GM23338 (cell line): Measurements from ENCODE around the gene ALKBH4. TPM values are rescaled to one million over a fixed set of nuclear protein-coding genes. Genes with fewer than 3 reads are reported as not detected.

Source experiments
- ATAC-seq: fragments of 200-7000 bp; cut with Tn5 transposase; 3 replicates; pipeline ENCODE4 v1.9.1; 2020
- DNase-seq: peaks from one replicate; pipeline ENCODE4 v3.0.0-alpha.2; 2015; ENCODE audit warnings: low spot score
- H2AFZ ChIP-seq: fragments of 200-600 bp; sonication (generic); 2 replicates; pipeline ENCODE4 v1.8.0; 2016; ENCODE audit warnings: antibody characterized with exemption, mild to moderate bottlenecking, moderate library complexity
- H3F3A ChIP-seq: fragments of 200-600 bp; sonication (generic); replicated peaks from 2 replicates; pipeline ENCODE4 v1.8.0; 2017; ENCODE audit warnings: antibody characterized with exemption, mixed run types, low read depth
- H3K27ac ChIP-seq: fragments of 200-600 bp; sonication (generic); 2 replicates; pipeline ENCODE4 v1.6.1; 2016; ENCODE audit warnings: low read depth
- H3K27me3 ChIP-seq: fragments of 200-600 bp; sonication (generic); 2 replicates; pipeline ENCODE4 v1.8.0; 2016; ENCODE audit warnings: mild to moderate bottlenecking, mixed run types, moderate library complexity; ENCODE audit not compliant: insufficient read depth
- H3K36me3 ChIP-seq: fragments of 200-600 bp; sonication (generic); 2 replicates; pipeline ENCODE4 v1.8.0; 2016; ENCODE audit warnings: mild to moderate bottlenecking; ENCODE audit not compliant: insufficient read depth
- H3K4me1 ChIP-seq: fragments of 200-600 bp; sonication (generic); 2 replicates; pipeline ENCODE4 v1.8.0; 2016; ENCODE audit warnings: mild to moderate bottlenecking, moderate library complexity; ENCODE audit not compliant: insufficient read depth
- H3K4me2 ChIP-seq: fragments of 200-600 bp; sonication (generic); 2 replicates; pipeline ENCODE4 v1.7.1; 2017; ENCODE audit warnings: mixed run types
- H3K4me3 ChIP-seq: fragments of 200-600 bp; sonication (generic); 2 replicates; pipeline ENCODE4 v1.6.1; 2016; ENCODE audit warnings: mixed run types
- H3K79me2 ChIP-seq: fragments of 200-600 bp; sonication (generic); replicated peaks from 2 replicates; pipeline ENCODE4 v1.8.0; 2017; ENCODE audit warnings: mild to moderate bottlenecking; ENCODE audit not compliant: insufficient read depth
- H3K9me2 ChIP-seq: fragments of 200-600 bp; sonication (generic); 2 replicates; pipeline ENCODE4 v1.8.0; 2017; ENCODE audit not compliant: insufficient read depth
- H4K20me1 ChIP-seq: fragments of 200-600 bp; sonication (generic); replicated peaks from 2 replicates; pipeline ENCODE4 v1.8.0; 2017; ENCODE audit warnings: mild to moderate bottlenecking; ENCODE audit not compliant: insufficient read depth
- H3K27ac Mint-ChIP-seq: 2 replicates; pipeline ENCODE4 v1.8.0; 2020; ENCODE audit warnings: inconsistent platforms, mild to moderate bottlenecking, moderate library complexity, mixed read lengths
- H3K27me3 Mint-ChIP-seq: 3 replicates; pipeline ENCODE4 v1.8.0; 2022; ENCODE audit warnings: low read depth, mild to moderate bottlenecking, moderate library complexity, mixed read lengths, inconsistent platforms; ENCODE audit not compliant: insufficient read depth, poor library complexity
- H3K36me3 Mint-ChIP-seq: 3 replicates; pipeline ENCODE4 v1.8.0; 2021; ENCODE audit warnings: low read depth, mild to moderate bottlenecking, inconsistent platforms, moderate library complexity, mixed read lengths
- H3K4me1 Mint-ChIP-seq: 3 replicates; pipeline ENCODE4 v1.8.0; 2020; ENCODE audit warnings: mild to moderate bottlenecking, inconsistent platforms, mixed read lengths
- H3K4me3 Mint-ChIP-seq: 3 replicates; pipeline ENCODE4 v1.8.0; 2021; ENCODE audit warnings: moderate library complexity, mild to moderate bottlenecking, inconsistent platforms, mixed read lengths
- H3K9me3 Mint-ChIP-seq: 3 replicates; pipeline ENCODE4 v1.8.0; 2020; ENCODE audit warnings: moderate library complexity, mild to moderate bottlenecking, inconsistent platforms, mixed read lengths
- CREB1 ChIP-seq: fragments of 250-450 bp; sonication (Bioruptor Pico); IDR thresholded peaks from 2 replicates; pipeline ENCODE4 v1.5.0; 2020; ENCODE audit warnings: low read depth, mild to moderate bottlenecking, moderate library complexity
- EZH2 ChIP-seq: fragments of 200-600 bp; sonication (generic); IDR thresholded peaks from one replicate; pipeline ENCODE4 v1.8.0; 2017; ENCODE audit warnings: antibody characterized with exemption, mild to moderate bottlenecking, low read depth; ENCODE audit not compliant: unreplicated experiment
- EZH2phosphoT487 ChIP-seq: fragments of 200-600 bp; sonication (generic); IDR thresholded peaks from one replicate; pipeline ENCODE4 v1.8.1; 2018; ENCODE audit warnings: antibody characterized with exemption; ENCODE audit not compliant: unreplicated experiment
- JUNB ChIP-seq: IDR thresholded peaks from one replicate; pipeline ENCODE4 v1.6.1; 2016; ENCODE audit warnings: antibody characterized with exemption; ENCODE audit not compliant: unreplicated experiment
- NANOG ChIP-seq: IDR thresholded peaks from 2 replicates; pipeline ENCODE4 v1.6.1; 2016; ENCODE audit warnings: antibody characterized with exemption, borderline replicate concordance
- POLR2AphosphoS5 ChIP-seq: IDR thresholded peaks from 2 replicates; pipeline ENCODE4 v1.6.1; 2016; ENCODE audit warnings: antibody characterized with exemption, low read depth
- STAT1 ChIP-seq: IDR thresholded peaks from one replicate; pipeline ENCODE4 v1.6.1; 2016; ENCODE audit warnings: antibody characterized with exemption; ENCODE audit not compliant: unreplicated experiment
- ZNF114 ChIP-seq: fragments of 250-450 bp; sonication (Bioruptor Pico); IDR thresholded peaks from 2 replicates; pipeline ENCODE4 v1.5.0; 2020; ENCODE audit warnings: mild to moderate bottlenecking, moderate library complexity
- ZNF331 ChIP-seq: fragments of 250-450 bp; sonication (Bioruptor Pico); IDR thresholded peaks from 2 replicates; pipeline ENCODE4 v1.5.0; 2020; ENCODE audit warnings: low read depth, mild to moderate bottlenecking, moderate library complexity
- polyA plus RNA-seq: library from polyadenylated mRNA; unstranded; fragments of >200 nt; fragmentation: Nextera tagmentation; extraction: Ambion mirVana; gene quantifications from 2 replicates; pipeline ENCODE4 v1.2.1, GENCODE V29; 2016
- total RNA-seq: library from RNA; depleted of rRNA; stranded (reverse); fragments of >200 nt; shearing (Covaris generic); gene quantifications from 2 replicates; pipeline ENCODE4 v1.2.3, GENCODE V29; 2014
- TF ChIP-seq, protein P1 (sequence below): IDR thresholded peaks from 2 replicates; pipeline ENCODE4 v1.6.1; 2016; ENCODE audit warnings: antibody characterized with exemption
- TF ChIP-seq, protein P2 (sequence below), 2 experiments: fragments of 200-600 bp in 1 of 2; sonication (generic) in 1 of 2; conservative IDR thresholded peaks; 2 replicates each; pipeline versions ENCODE4 v1.5.1 to v1.6.1; 2016 to 2017; ENCODE audit warnings: antibody characterized with exemption in 2 of 2, low read depth in 2 of 2, mild to moderate bottlenecking in 2 of 2, moderate library complexity in 1 of 2
- TF ChIP-seq, protein P3 (sequence below): IDR thresholded peaks from one replicate; pipeline ENCODE4 v1.6.1; 2018; ENCODE audit warnings: antibody characterized with exemption; ENCODE audit not compliant: unreplicated experiment
- TF ChIP-seq, protein P4 (sequence below): fragments of 250-450 bp; sonication (Bioruptor Pico); IDR thresholded peaks from 2 replicates; pipeline ENCODE4 v1.5.0; 2020; ENCODE audit warnings: mild to moderate bottlenecking, moderate library complexity

The ALKBH4 gene
- total and polyA plus RNA-seq, 2 experiments from 2014 or later: 17.7 to 45.0 TPM

DNA sequence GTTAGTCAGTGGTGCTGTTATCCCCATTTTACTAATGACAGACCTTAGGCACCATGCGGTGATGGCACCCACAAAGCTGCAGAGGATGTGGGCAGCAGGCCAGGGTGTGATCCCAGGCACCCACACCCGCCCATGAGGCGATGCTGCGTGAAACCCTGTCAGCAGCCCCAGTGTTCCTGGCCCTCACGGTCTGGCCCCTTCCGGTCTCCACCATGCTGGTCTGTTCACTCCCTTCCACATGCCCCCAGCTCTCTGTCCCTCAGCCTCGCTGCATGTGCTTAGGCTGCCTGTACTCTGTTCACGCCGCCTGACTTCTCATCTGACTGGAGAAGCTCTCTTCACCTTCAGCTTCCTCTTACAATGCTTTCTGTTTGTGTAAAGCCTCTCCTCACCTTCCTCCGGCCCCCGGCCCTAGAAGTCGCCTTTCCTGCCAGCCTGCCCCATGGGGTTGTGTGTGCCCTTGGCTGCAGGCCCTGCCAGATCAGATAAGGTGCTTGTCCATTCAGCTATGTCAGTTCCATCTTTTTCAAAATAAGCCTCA is 48.9 kb downstream of the ALKBH4 start:
- Histone ChIP-seq H3K36me3 (peaks cover 22% of the 10 kb centered on the region), H3K4me3 (no peak overlapping the region), H3K4me2 (no peak overlapping the region), H3F3A (peaks cover 5% of the 10 kb centered on the region), H3K27ac (no peak overlapping the region), H2AFZ (no peak overlapping the region), H3K27me3 (no peaks in the 10 kb centered on the region), H3K79me2 (peaks cover 3% of the 10 kb centered on the region; the same call in 1 of the 2 replicates), H3K4me1 (no peaks in the 10 kb centered on the region), H3K9me2 (no peaks in the 10 kb centered on the region), H4K20me1 (peaks cover 19% of the 10 kb centered on the region)
- H3K27ac Mint-ChIP-seq: no peak overlapping the region
- no peak overlapping the region for H3K4me3 Mint-ChIP-seq
- no peak for TF ChIP-seq EZH2
- TF ChIP-seq, protein P1, sequence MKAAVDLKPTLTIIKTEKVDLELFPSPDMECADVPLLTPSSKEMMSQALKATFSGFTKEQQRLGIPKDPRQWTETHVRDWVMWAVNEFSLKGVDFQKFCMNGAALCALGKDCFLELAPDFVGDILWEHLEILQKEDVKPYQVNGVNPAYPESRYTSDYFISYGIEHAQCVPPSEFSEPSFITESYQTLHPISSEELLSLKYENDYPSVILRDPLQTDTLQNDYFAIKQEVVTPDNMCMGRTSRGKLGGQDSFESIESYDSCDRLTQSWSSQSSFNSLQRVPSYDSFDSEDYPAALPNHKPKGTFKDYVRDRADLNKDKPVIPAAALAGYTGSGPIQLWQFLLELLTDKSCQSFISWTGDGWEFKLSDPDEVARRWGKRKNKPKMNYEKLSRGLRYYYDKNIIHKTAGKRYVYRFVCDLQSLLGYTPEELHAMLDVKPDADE: no peak
- TF ChIP-seq POLR2AphosphoS5: no peak
- no peak for TF ChIP-seq NANOG
- TF ChIP-seq, protein P2, sequence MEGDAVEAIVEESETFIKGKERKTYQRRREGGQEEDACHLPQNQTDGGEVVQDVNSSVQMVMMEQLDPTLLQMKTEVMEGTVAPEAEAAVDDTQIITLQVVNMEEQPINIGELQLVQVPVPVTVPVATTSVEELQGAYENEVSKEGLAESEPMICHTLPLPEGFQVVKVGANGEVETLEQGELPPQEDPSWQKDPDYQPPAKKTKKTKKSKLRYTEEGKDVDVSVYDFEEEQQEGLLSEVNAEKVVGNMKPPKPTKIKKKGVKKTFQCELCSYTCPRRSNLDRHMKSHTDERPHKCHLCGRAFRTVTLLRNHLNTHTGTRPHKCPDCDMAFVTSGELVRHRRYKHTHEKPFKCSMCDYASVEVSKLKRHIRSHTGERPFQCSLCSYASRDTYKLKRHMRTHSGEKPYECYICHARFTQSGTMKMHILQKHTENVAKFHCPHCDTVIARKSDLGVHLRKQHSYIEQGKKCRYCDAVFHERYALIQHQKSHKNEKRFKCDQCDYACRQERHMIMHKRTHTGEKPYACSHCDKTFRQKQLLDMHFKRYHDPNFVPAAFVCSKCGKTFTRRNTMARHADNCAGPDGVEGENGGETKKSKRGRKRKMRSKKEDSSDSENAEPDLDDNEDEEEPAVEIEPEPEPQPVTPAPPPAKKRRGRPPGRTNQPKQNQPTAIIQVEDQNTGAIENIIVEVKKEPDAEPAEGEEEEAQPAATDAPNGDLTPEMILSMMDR (conservative IDR thresholded peaks at IDR 0.05; ENCODE audit: low read depth in 2 of 2): no peak
- no peak for TF ChIP-seq STAT1
- no peak for TF ChIP-seq ZNF114 (CRISPR knock-in tag)
- TF ChIP-seq, protein P3, sequence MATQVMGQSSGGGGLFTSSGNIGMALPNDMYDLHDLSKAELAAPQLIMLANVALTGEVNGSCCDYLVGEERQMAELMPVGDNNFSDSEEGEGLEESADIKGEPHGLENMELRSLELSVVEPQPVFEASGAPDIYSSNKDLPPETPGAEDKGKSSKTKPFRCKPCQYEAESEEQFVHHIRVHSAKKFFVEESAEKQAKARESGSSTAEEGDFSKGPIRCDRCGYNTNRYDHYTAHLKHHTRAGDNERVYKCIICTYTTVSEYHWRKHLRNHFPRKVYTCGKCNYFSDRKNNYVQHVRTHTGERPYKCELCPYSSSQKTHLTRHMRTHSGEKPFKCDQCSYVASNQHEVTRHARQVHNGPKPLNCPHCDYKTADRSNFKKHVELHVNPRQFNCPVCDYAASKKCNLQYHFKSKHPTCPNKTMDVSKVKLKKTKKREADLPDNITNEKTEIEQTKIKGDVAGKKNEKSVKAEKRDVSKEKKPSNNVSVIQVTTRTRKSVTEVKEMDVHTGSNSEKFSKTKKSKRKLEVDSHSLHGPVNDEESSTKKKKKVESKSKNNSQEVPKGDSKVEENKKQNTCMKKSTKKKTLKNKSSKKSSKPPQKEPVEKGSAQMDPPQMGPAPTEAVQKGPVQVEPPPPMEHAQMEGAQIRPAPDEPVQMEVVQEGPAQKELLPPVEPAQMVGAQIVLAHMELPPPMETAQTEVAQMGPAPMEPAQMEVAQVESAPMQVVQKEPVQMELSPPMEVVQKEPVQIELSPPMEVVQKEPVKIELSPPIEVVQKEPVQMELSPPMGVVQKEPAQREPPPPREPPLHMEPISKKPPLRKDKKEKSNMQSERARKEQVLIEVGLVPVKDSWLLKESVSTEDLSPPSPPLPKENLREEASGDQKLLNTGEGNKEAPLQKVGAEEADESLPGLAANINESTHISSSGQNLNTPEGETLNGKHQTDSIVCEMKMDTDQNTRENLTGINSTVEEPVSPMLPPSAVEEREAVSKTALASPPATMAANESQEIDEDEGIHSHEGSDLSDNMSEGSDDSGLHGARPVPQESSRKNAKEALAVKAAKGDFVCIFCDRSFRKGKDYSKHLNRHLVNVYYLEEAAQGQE: no peak
- TF ChIP-seq EZH2phosphoT487: no peak
- TF ChIP-seq, protein P4, sequence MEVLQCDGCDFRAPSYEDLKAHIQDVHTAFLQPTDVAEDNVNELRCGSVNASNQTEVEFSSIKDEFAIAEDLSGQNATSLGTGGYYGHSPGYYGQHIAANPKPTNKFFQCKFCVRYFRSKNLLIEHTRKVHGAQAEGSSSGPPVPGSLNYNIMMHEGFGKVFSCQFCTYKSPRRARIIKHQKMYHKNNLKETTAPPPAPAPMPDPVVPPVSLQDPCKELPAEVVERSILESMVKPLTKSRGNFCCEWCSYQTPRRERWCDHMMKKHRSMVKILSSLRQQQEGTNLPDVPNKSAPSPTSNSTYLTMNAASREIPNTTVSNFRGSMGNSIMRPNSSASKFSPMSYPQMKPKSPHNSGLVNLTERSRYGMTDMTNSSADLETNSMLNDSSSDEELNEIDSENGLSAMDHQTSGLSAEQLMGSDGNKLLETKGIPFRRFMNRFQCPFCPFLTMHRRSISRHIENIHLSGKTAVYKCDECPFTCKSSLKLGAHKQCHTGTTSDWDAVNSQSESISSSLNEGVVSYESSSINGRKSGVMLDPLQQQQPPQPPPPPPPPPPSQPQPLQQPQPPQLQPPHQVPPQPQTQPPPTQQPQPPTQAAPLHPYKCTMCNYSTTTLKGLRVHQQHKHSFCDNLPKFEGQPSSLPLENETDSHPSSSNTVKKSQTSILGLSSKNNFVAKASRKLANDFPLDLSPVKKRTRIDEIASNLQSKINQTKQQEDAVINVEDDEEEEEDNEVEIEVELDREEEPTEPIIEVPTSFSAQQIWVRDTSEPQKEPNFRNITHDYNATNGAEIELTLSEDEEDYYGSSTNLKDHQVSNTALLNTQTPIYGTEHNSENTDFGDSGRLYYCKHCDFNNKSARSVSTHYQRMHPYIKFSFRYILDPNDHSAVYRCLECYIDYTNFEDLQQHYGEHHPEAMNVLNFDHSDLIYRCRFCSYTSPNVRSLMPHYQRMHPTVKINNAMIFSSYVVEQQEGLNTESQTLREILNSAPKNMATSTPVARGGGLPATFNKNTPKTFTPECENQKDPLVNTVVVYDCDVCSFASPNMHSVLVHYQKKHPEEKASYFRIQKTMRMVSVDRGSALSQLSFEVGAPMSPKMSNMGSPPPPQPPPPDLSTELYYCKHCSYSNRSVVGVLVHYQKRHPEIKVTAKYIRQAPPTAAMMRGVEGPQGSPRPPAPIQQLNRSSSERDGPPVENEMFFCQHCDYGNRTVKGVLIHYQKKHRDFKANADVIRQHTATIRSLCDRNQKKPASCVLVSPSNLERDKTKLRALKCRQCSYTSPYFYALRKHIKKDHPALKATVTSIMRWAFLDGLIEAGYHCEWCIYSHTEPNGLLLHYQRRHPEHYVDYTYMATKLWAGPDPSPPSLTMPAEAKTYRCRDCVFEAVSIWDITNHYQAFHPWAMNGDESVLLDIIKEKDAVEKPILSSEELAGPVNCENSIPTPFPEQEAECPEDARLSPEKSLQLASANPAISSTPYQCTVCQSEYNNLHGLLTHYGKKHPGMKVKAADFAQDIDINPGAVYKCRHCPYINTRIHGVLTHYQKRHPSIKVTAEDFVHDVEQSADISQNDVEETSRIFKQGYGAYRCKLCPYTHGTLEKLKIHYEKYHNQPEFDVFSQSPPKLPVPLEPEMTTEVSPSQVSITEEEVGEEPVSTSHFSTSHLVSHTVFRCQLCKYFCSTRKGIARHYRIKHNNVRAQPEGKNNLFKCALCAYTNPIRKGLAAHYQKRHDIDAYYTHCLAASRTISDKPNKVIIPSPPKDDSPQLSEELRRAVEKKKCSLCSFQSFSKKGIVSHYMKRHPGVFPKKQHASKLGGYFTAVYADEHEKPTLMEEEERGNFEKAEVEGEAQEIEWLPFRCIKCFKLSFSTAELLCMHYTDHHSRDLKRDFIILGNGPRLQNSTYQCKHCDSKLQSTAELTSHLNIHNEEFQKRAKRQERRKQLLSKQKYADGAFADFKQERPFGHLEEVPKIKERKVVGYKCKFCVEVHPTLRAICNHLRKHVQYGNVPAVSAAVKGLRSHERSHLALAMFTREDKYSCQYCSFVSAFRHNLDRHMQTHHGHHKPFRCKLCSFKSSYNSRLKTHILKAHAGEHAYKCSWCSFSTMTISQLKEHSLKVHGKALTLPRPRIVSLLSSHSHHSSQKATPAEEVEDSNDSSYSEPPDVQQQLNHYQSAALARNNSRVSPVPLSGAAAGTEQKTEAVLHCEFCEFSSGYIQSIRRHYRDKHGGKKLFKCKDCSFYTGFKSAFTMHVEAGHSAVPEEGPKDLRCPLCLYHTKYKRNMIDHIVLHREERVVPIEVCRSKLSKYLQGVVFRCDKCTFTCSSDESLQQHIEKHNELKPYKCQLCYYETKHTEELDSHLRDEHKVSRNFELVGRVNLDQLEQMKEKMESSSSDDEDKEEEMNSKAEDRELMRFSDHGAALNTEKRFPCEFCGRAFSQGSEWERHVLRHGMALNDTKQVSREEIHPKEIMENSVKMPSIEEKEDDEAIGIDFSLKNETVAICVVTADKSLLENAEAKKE (CRISPR knock-in tag): no peak
- TF ChIP-seq JUNB: no peak
- TF ChIP-seq ZNF331: no peak
- TF ChIP-seq CREB1 (CRISPR knock-in tag): no peak
- peaks cover 58% of the 10 kb centered on the region for H3K36me3 Mint-ChIP-seq
- no peak for DNase-seq
- ATAC-seq: no peak
- no peaks in the 10 kb centered on the region; the same call in 2 of the 3 replicates for H3K9me3 Mint-ChIP-seq
- H3K27me3 Mint-ChIP-seq: peaks cover 12% of the 10 kb centered on the region
- peaks cover 5% of the 10 kb centered on the region; the same call in 2 of the 3 replicates for H3K4me1 Mint-ChIP-seq
